GM12878 (cell line): ENCODE measurements around the gene RANBP1. TPM values are rescaled to one million over a fixed set of nuclear protein-coding genes. Genes with fewer than 3 reads are reported as not detected.

Source experiments
- ATF2 ChIP-seq: IDR thresholded peaks from 2 replicates; pipeline ENCODE4 v1.6.1; 2012; ENCODE audit warnings: low read length, inconsistent platforms
- CREM ChIP-seq: IDR thresholded peaks from 2 replicates; pipeline ENCODE4 v1.6.1; 2014; ENCODE audit warnings: antibody characterized with exemption, low read depth
- DPF2 ChIP-seq: fragments of 450-650 bp; IDR thresholded peaks from 2 replicates; pipeline ENCODE4 v1.6.1; 2017; ENCODE audit warnings: mild to moderate bottlenecking
- ESRRA ChIP-seq: IDR thresholded peaks from 2 replicates; pipeline ENCODE4 v1.6.1; 2012; ENCODE audit warnings: mild to moderate bottlenecking, low read length, improper control_type of control experiment
- IRF5 ChIP-seq: fragments of 450-650 bp; IDR thresholded peaks from 2 replicates; pipeline ENCODE4 v1.6.1; 2017; ENCODE audit warnings: borderline replicate concordance
- MTA2 ChIP-seq: fragments of 450-650 bp; IDR thresholded peaks from 2 replicates; pipeline ENCODE4 v1.6.1; 2016; ENCODE audit warnings: low read depth, mild to moderate bottlenecking, moderate library complexity
- MXI1 ChIP-seq: fragments of 150-350 bp; IDR thresholded peaks from 2 replicates; pipeline ENCODE4 v1.6.1; 2011; ENCODE audit warnings: low read depth, mild to moderate bottlenecking, inconsistent platforms, low read length, improper control_type of control experiment
- NFYB ChIP-seq: IDR thresholded peaks from 2 replicates; pipeline ENCODE4 v1.6.1; 2011; ENCODE audit warnings: low read depth, mild to moderate bottlenecking, low read length, improper control_type of control experiment, moderate library complexity; ENCODE audit not compliant: insufficient read depth
- NR2C1 ChIP-seq: fragments of 450-650 bp; IDR thresholded peaks from 2 replicates; pipeline ENCODE4 v1.6.1; 2017; ENCODE audit warnings: antibody characterized with exemption, mild to moderate bottlenecking, moderate library complexity
- PAX5 ChIP-seq: IDR thresholded peaks from 2 replicates; pipeline ENCODE4 v1.6.1; 2011; ENCODE audit warnings: low read depth, low read length, borderline replicate concordance
- POLR2A ChIP-seq: IDR thresholded peaks from 2 replicates; pipeline ENCODE4 v1.6.1; 2011; ENCODE audit warnings: low read depth, mild to moderate bottlenecking, low read length
- POLR2AphosphoS2 ChIP-seq: IDR thresholded peaks from 2 replicates; pipeline ENCODE4 v1.6.1; 2011; ENCODE audit warnings: low read depth, mild to moderate bottlenecking, low read length, improper control_type of control experiment, moderate library complexity
- RUNX3 ChIP-seq: IDR thresholded peaks from 2 replicates; pipeline ENCODE4 v1.6.1; 2012; ENCODE audit warnings: low read length, inconsistent platforms
- SMARCA5 ChIP-seq: fragments of 450-650 bp; IDR thresholded peaks from 2 replicates; pipeline ENCODE4 v1.6.1; 2017; ENCODE audit warnings: mild to moderate bottlenecking
- SUZ12 ChIP-seq: fragments of 200-600 bp; sonication (generic); IDR thresholded peaks from one replicate; pipeline ENCODE4 v1.6.1; 2018; ENCODE audit warnings: antibody characterized with exemption, mild to moderate bottlenecking; ENCODE audit not compliant: unreplicated experiment
- ZBTB40 ChIP-seq: fragments of 450-650 bp; IDR thresholded peaks from 2 replicates; pipeline ENCODE4 v1.6.1; 2016; ENCODE audit warnings: mild to moderate bottlenecking, moderate library complexity, borderline replicate concordance
- ZNF24 ChIP-seq: fragments of 450-650 bp; IDR thresholded peaks from 2 replicates; pipeline ENCODE4 v1.6.1; 2017; ENCODE audit warnings: antibody characterized with exemption, mild to moderate bottlenecking
- ZZZ3 ChIP-seq: IDR thresholded peaks from 2 replicates; pipeline ENCODE4 v1.6.1; 2011; ENCODE audit warnings: low read depth; ENCODE audit not compliant: control insufficient read depth, insufficient read length
- polyA plus RNA-seq, 11 experiments: library from polyadenylated mRNA; depleted of rRNA in 4 of 11; unstranded in 6 of 11; stranded (reverse) in 5 of 11; fragments of >200 nt; fragmentation: Nextera tagmentation in 4 of 11; fragmentation: Illumina TruSeq in 1 of 11; extraction: Ambion mirVana in 4 of 11; extraction: Trizol in 1 of 11; gene quantifications; 1 replicate in 1 of 11; 2 replicates in 10 of 11; pipeline versions ENCODE4 v1.2.1 to v1.2.3, GENCODE V29; 2011 to 2016; ENCODE audit warnings: inconsistent platforms in 2 of 11, missing spikeins in 2 of 11, low read depth in 1 of 11
- total RNA-seq, 4 experiments: library from RNA; depleted of rRNA in 3 of 4; stranded (reverse); fragments of >200 nt in 3 of 4; fragmentation: Illumina TruSeq in 1 of 4; extraction: Trizol in 1 of 4; gene quantifications; 2 replicates each; pipeline versions ENCODE4 v1.2.1 to v1.2.3, GENCODE V29; 2013 to 2021
- TF ChIP-seq, protein P1 (sequence below): fragments of 450-650 bp; formaldehyde crosslinking; IDR thresholded peaks from 2 replicates; pipeline ENCODE4 v1.5.0; 2022; ENCODE audit warnings: mild to moderate bottlenecking, missing genetic modification characterization
- TF ChIP-seq, protein P2 (sequence below): fragments of 450-650 bp; IDR thresholded peaks from 2 replicates; pipeline ENCODE4 v1.6.1; 2016; ENCODE audit warnings: mild to moderate bottlenecking

RANBP1 gene
- total and polyA plus RNA-seq, 10 of the 15 experiments (the other 5 are each of a cell fraction or from before 2014, with no cell fraction given) = 55.3 to 808 (median 394) TPM

GRCh38 chr22:20079745-20080444 lies 36.0 kb upstream of the RANBP1 start, which contains the start of gene DGCR8 (continued):
- TF ChIP-seq DPF2 (peak; percentile 54; the same call in 1 of the 2 replicates), ZZZ3 (no peak), NFYB (peak; percentile 98), ATF2 (no peak), POLR2AphosphoS2 (0 out of 2 replicates have a peak, but pooled peaks have one; percentile 31), RUNX3 (peak; percentile 38; the same call in 1 of the 2 replicates), SUZ12 (no peak), SMARCA5 (no peak), ZBTB40 (no peak), MXI1 (no peak), IRF5 (no peak), PAX5 (no peak), ESRRA (no peak), MTA2 (no peak), CREM (no peak; the same call in 1 of the 2 replicates), POLR2A (peak; percentile 83), NR2C1 (peak; percentile 30; the same call in 1 of the 2 replicates), ZNF24 (no peak)
- TF ChIP-seq, protein P1, sequence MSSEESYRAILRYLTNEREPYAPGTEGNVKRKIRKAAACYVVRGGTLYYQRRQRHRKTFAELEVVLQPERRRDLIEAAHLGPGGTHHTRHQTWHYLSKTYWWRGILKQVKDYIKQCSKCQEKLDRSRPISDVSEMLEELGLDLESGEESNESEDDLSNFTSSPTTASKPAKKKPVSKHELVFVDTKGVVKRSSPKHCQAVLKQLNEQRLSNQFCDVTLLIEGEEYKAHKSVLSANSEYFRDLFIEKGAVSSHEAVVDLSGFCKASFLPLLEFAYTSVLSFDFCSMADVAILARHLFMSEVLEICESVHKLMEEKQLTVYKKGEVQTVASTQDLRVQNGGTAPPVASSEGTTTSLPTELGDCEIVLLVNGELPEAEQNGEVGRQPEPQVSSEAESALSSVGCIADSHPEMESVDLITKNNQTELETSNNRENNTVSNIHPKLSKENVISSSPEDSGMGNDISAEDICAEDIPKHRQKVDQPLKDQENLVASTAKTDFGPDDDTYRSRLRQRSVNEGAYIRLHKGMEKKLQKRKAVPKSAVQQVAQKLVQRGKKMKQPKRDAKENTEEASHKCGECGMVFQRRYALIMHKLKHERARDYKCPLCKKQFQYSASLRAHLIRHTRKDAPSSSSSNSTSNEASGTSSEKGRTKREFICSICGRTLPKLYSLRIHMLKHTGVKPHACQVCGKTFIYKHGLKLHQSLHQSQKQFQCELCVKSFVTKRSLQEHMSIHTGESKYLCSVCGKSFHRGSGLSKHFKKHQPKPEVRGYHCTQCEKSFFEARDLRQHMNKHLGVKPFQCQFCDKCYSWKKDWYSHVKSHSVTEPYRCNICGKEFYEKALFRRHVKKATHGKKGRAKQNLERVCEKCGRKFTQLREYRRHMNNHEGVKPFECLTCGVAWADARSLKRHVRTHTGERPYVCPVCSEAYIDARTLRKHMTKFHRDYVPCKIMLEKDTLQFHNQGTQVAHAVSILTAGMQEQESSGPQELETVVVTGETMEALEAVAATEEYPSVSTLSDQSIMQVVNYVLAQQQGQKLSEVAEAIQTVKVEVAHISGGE (CRISPR knock-in tag) = no peak
- TF ChIP-seq, protein P2, sequence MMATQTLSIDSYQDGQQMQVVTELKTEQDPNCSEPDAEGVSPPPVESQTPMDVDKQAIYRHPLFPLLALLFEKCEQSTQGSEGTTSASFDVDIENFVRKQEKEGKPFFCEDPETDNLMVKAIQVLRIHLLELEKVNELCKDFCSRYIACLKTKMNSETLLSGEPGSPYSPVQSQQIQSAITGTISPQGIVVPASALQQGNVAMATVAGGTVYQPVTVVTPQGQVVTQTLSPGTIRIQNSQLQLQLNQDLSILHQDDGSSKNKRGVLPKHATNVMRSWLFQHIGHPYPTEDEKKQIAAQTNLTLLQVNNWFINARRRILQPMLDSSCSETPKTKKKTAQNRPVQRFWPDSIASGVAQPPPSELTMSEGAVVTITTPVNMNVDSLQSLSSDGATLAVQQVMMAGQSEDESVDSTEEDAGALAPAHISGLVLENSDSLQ = no peak
